IMR-90 (cell line): ENCODE results near the gene GCC2. TPM values are rescaled to one million over a fixed set of nuclear protein-coding genes. Genes with fewer than 3 reads are reported as not detected.

ENCODE experiments used
- ATAC-seq: fragments of 200-7000 bp; cut with Tn5 transposase; 2 replicates; pipeline ENCODE4 v1.9.1; 2020; ENCODE audit warnings: low read depth, mild to moderate bottlenecking, moderate library complexity
- BruUV-seq: library from RNA; stranded (reverse); fragments of 400-500 nt; replicated peaks from 2 replicates; lab custom pipeline; 2021; lab: Mats Ljungman, UMichigan
- CTCF ChIA-PET: fragments of 300-600 bp; formaldehyde crosslinking; extraction: SDS; loops from one replicate; lab custom pipeline; 2021; ENCODE audit warnings: antibody characterized with exemption; lab: Yijun Ruan, JAX
- POLR2A ChIA-PET: fragments of 300-600 bp; sonication (Branson Sonifier 250); formaldehyde crosslinking; loops from one replicate; lab custom pipeline; 2022; ENCODE audit warnings: antibody characterized with exemption; ENCODE audit not compliant: unreplicated experiment; lab: Charles Lee
- DNase-seq: peaks from one replicate; pipeline ENCODE4 v3.0.0; 2013
- H2AFZ ChIP-seq: replicated peaks from 2 replicates; pipeline ENCODE3; 2013; ENCODE audit warnings: low read length, mild to moderate bottlenecking; ENCODE audit not compliant: poor library complexity
- H2AK5ac ChIP-seq: 2 replicates; pipeline ENCODE4 v1.6.1; 2013; ENCODE audit warnings: low read depth, low read length, inconsistent platforms
- H2AK9ac ChIP-seq: replicated peaks from 2 replicates; pipeline ENCODE3; 2013; ENCODE audit warnings: mild to moderate bottlenecking, low read depth, low read length, moderate library complexity; ENCODE audit not compliant: poor library complexity
- H2BK120ac ChIP-seq: 2 replicates; pipeline ENCODE4 v1.6.1; 2013; ENCODE audit warnings: low read depth, low read length, inconsistent platforms
- H2BK15ac ChIP-seq: 3 replicates; pipeline ENCODE4 v1.6.1; 2013; ENCODE audit warnings: low read depth, low read length, inconsistent platforms
- H2BK20ac ChIP-seq: 2 replicates; pipeline ENCODE4 v1.6.1; 2013; ENCODE audit warnings: low read depth, mild to moderate bottlenecking, inconsistent platforms, low read length, moderate library complexity
- H2BK5ac ChIP-seq: 2 replicates; pipeline ENCODE4 v1.6.1; 2013; ENCODE audit warnings: mild to moderate bottlenecking, low read depth, low read length, inconsistent platforms; ENCODE audit not compliant: poor library complexity, severe bottlenecking
- H3K14ac ChIP-seq: replicated peaks from 2 replicates; pipeline ENCODE4 v1.6.1; 2013; ENCODE audit warnings: low read depth, low read length, inconsistent platforms
- H3K18ac ChIP-seq: 2 replicates; pipeline ENCODE4 v1.6.1; 2013; ENCODE audit warnings: low read depth, low read length, control low read depth
- H3K23ac ChIP-seq: 2 replicates; pipeline ENCODE4 v1.6.1; 2013; ENCODE audit warnings: low read depth, low read length, inconsistent platforms
- H3K27ac ChIP-seq: 2 replicates; pipeline ENCODE4 v1.5.1; 2013; ENCODE audit warnings: mild to moderate bottlenecking, control low read depth, low read length; ENCODE audit not compliant: insufficient read depth
- H3K27me3 ChIP-seq: 2 replicates; pipeline ENCODE4 v1.6.1; 2013; ENCODE audit warnings: low read length; ENCODE audit not compliant: control insufficient read depth, insufficient read depth
- H3K36me3 ChIP-seq: 2 replicates; pipeline ENCODE4 v1.6.1; 2013; ENCODE audit warnings: low read length, mixed read lengths; ENCODE audit not compliant: control insufficient read depth, insufficient read depth
- H3K4ac ChIP-seq: 2 replicates; pipeline ENCODE4 v1.6.1; 2013; ENCODE audit warnings: low read depth, low read length, inconsistent platforms
- H3K4me1 ChIP-seq: 2 replicates; pipeline ENCODE4 v1.6.1; 2013; ENCODE audit warnings: low read length, mixed read lengths; ENCODE audit not compliant: control insufficient read depth, insufficient read depth
- H3K4me2 ChIP-seq: 2 replicates; pipeline ENCODE4 v1.6.1; 2013; ENCODE audit warnings: low read depth, mild to moderate bottlenecking, control low read depth, low read length, moderate library complexity
- H3K4me3 ChIP-seq: 2 replicates; pipeline ENCODE4 v1.5.1; 2013; ENCODE audit warnings: low read depth, mild to moderate bottlenecking, control low read depth, low read length, moderate library complexity; ENCODE audit not compliant: insufficient read depth
- H3K56ac ChIP-seq: 2 replicates; pipeline ENCODE4 v1.6.1; 2013; ENCODE audit warnings: low read length, inconsistent platforms; ENCODE audit not compliant: insufficient read depth; ENCODE audit errors: extremely low read depth
- H3K79me1 ChIP-seq, 2 experiments: 2 replicates each; pipeline ENCODE4 v1.6.1; 2013; ENCODE audit warnings: low read length in 2 of 2, inconsistent platforms in 1 of 2, low read depth in 1 of 2
- H3K9ac ChIP-seq: 2 replicates; pipeline ENCODE4 v1.6.1; 2013; ENCODE audit warnings: low read depth, low read length, control low read depth
- H3K9me1 ChIP-seq: 2 replicates; pipeline ENCODE4 v1.6.1; 2013; ENCODE audit warnings: low read length, inconsistent platforms; ENCODE audit not compliant: insufficient read depth
- H3K9me3 ChIP-seq: 2 replicates; pipeline ENCODE4 v1.6.1; 2013; ENCODE audit warnings: low read length; ENCODE audit not compliant: control insufficient read depth, insufficient read depth
- H4K20me1 ChIP-seq: 2 replicates; pipeline ENCODE4 v1.6.1; 2013; ENCODE audit warnings: low read length, inconsistent platforms; ENCODE audit not compliant: insufficient read depth
- H4K5ac ChIP-seq: 2 replicates; pipeline ENCODE4 v1.6.1; 2013; ENCODE audit warnings: mild to moderate bottlenecking, low read depth, low read length, control low read depth
- H4K8ac ChIP-seq, 2 experiments: 2 replicates each; pipeline ENCODE4 v1.6.1; 2013; ENCODE audit warnings: low read depth in 2 of 2, low read length in 2 of 2, control low read depth in 1 of 2, inconsistent platforms in 1 of 2
- H4K91ac ChIP-seq: 2 replicates; pipeline ENCODE4 v1.6.1; 2013; ENCODE audit warnings: low read depth, low read length, inconsistent platforms; ENCODE audit not compliant: insufficient read depth
- BHLHE40 ChIP-seq: fragments of 150-350 bp; IDR thresholded peaks from 2 replicates; pipeline ENCODE4 v1.6.1; 2016; ENCODE audit warnings: mild to moderate bottlenecking, low read depth, low read length
- CEBPB ChIP-seq: IDR thresholded peaks from 2 replicates; pipeline ENCODE4 v1.6.1; 2012; ENCODE audit warnings: low read depth, low read length, improper control_type of control experiment
- CHD1 ChIP-seq: IDR thresholded peaks from 2 replicates; pipeline ENCODE4 v1.6.1; 2012; ENCODE audit warnings: low read depth, low read length, improper control_type of control experiment
- CTCF ChIP-seq: conservative IDR thresholded peaks from 2 replicates; pipeline ENCODE4 v1.5.1; 2012; ENCODE audit warnings: mild to moderate bottlenecking, low read depth, low read length, improper control_type of control experiment
- ELK1 ChIP-seq: fragments of 150-350 bp; IDR thresholded peaks from 2 replicates; pipeline ENCODE4 v1.6.1; 2016; ENCODE audit warnings: low read depth, mild to moderate bottlenecking, low read length, moderate library complexity, borderline replicate concordance
- FOS ChIP-seq: fragments of 150-350 bp; IDR thresholded peaks from 2 replicates; pipeline ENCODE4 v1.6.1; 2016; ENCODE audit warnings: low read depth, low read length
- MAFK ChIP-seq: IDR thresholded peaks from 2 replicates; pipeline ENCODE4 v1.6.1; 2012; ENCODE audit warnings: low read depth, low read length, improper control_type of control experiment
- MAZ ChIP-seq: IDR thresholded peaks from 2 replicates; pipeline ENCODE4 v1.6.1; 2012; ENCODE audit warnings: low read depth, mild to moderate bottlenecking, low read length, improper control_type of control experiment, moderate library complexity, borderline replicate concordance
- MXI1 ChIP-seq: IDR thresholded peaks from 2 replicates; pipeline ENCODE4 v1.6.1; 2012; ENCODE audit warnings: low read depth, mild to moderate bottlenecking, low read length, moderate library complexity, borderline replicate concordance
- NFE2L2 ChIP-seq: fragments of 150-350 bp; IDR thresholded peaks from 2 replicates; pipeline ENCODE4 v1.6.1; 2016; ENCODE audit warnings: low read depth, mild to moderate bottlenecking, low read length
- RAD21 ChIP-seq: IDR thresholded peaks from 2 replicates; pipeline ENCODE4 v1.6.1; 2012; ENCODE audit warnings: low read length, improper control_type of control experiment
- RCOR1 ChIP-seq: IDR thresholded peaks from 2 replicates; pipeline ENCODE4 v1.6.1; 2012; ENCODE audit warnings: mild to moderate bottlenecking, low read length, improper control_type of control experiment; ENCODE audit not compliant: insufficient replicate concordance
- RFX5 ChIP-seq: IDR thresholded peaks from 2 replicates; pipeline ENCODE4 v1.8.0; 2012; ENCODE audit warnings: low read depth, mild to moderate bottlenecking, low read length, moderate library complexity
- SMC3 ChIP-seq: fragments of 150-350 bp; IDR thresholded peaks from 2 replicates; pipeline ENCODE4 v1.6.1; 2016; ENCODE audit warnings: low read depth, mild to moderate bottlenecking, antibody characterized with exemption, low read length, moderate library complexity
- WGBS, 2 experiments: methylation state at CpG; one replicate each; pipeline versions ENCODE4 v1.1.5 to v1.1.7; 2013; ENCODE audit warnings: missing lambda C conversion rate in 2 of 2; ENCODE audit not compliant: insufficient read length in 1 of 2; ENCODE audit errors: extremely low coverage in 2 of 2; 5-methylcytosine and 5-hydroxymethylcytosine counted together
- dilution Hi-C: fragments of 300-500 bp; cut with HindIII; formaldehyde crosslinking; loops from one replicate; pipeline ENCODE4 v1.14.3; 2018; ENCODE audit warnings: low sequenced_read_pairs; ENCODE audit not compliant: unreplicated experiment
- in situ Hi-C: fragments of 300-500 bp; cut with MboI; formaldehyde crosslinking; loops from 3 replicates; pipeline ENCODE4 v1.14.3; 2019; ENCODE audit warnings: low sequenced_read_pairs, inconsistent platforms, mixed read lengths
- intact Hi-C: fragments of 100-400 bp; cut with micrococcal nuclease; formaldehyde crosslinking; loops from 2 replicates; pipeline ENCODE4 v1.10.0; 2022
- polyA plus RNA-seq, 3 experiments: library from polyadenylated mRNA; depleted of rRNA; stranded (reverse); fragments of >200 nt; gene quantifications; 2 replicates each; pipeline ENCODE4 v1.2.3, GENCODE V29; 2012; ENCODE audit warnings: low replicate concordance in 1 of 3
- total RNA-seq: library from RNA; depleted of rRNA; stranded (reverse); fragments of >200 nt; gene quantifications from 2 replicates; pipeline ENCODE4 v1.2.3, GENCODE V29; 2012
- TF ChIP-seq, protein P1 (sequence below): fragments of 150-350 bp; IDR thresholded peaks from 2 replicates; pipeline ENCODE4 v1.6.1; 2017; ENCODE audit warnings: mild to moderate bottlenecking, antibody characterized with exemption, low read length, low read depth

GCC2 gene
- total and polyA plus RNA-seq, 2 of the 4 experiments (the other 2 are of a cell fraction): 6.4 to 8.6 TPM

DNA sequence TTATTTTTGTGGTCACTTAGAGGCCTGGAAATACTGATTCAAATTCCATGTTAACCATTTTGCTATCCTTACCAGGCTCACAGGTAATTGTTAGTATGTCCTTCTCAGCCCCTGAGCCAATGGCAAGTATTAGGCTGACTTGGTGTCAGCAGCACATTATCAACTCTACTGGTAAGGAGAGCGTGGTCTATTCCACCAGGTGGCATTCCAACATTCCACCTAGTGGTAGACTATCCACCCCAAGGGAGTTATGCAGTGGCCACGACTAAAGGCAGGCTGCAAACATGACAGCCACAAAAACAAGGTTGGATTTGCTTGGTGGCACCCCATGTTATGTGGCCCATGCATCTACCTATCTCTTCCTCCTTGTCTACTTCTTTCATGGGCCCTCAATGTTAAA is 31.8 kb upstream of the GCC2 start (continued):
- TF ChIP-seq ELK1 (no peak), FOS (no peak), CEBPB (no peak)

DNA sequence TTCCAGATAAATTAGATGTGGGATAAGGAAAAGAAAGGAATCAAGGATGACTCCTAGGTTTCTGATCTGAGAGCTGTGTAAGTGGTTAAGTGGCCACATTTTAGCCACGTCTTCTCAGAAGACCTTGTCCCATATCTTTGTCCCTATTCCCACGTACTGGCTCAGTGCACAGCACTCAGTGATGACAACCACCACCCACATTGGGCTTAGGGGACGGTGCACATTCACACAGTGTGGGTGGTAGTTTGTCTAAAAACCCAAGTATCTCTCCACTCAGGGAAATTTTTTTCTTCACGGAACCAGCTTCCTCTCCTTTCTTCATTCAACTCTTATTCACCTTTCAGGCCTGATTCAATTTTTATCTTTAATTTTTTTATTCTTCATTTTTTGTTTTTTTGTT is 30.6 kb upstream of the GCC2 start:
- DNase-seq: no peak
- Histone ChIP-seq H2BK15ac (no peak overlapping the region), H2BK5ac (no peak overlapping the region), H3K23ac (no peak overlapping the region), H2BK20ac (0 out of 2 replicates have a peak overlapping the region, but pooled peaks have one; percentile 29), H3K36me3 (no peaks in the 10 kb centered on the region), H4K91ac (no peak overlapping the region), H2AK9ac (no peak overlapping the region), H3K18ac (no peak overlapping the region), H4K8ac (no peak overlapping the region), H3K14ac (no peak overlapping the region), H3K4me1 (peaks cover 2% of the 10 kb centered on the region; the same call in 1 of the 2 replicates), H3K27me3 (no peaks in the 10 kb centered on the region), H2BK120ac (no peak overlapping the region), H2AFZ (no peak overlapping the region), H3K9ac (no peak overlapping the region), H4K5ac (no peak overlapping the region), H3K56ac (no peak overlapping the region), H3K79me1 (0 out of 4 replicates have a peak, but pooled peaks cover 0 to 2% of the 10 kb centered on the region in 2 experiments), H3K4me3 (no peak overlapping the region), H3K4ac (no peak overlapping the region), H3K27ac (no peak overlapping the region), H3K9me3 (no peaks in the 10 kb centered on the region), H4K20me1 (no peaks in the 10 kb centered on the region), H3K4me2 (no peak overlapping the region), H3K9me1 (peaks cover 5% of the 10 kb centered on the region), H2AK5ac (no peak overlapping the region)
- BruUV-seq: no TSS peak
- CTCF ChIA-PET: no interaction called here
- in situ Hi-C loops (no loop called here), intact Hi-C loops (no loop called here), dilution Hi-C loops (no loop called here)
- WGBS, 2 experiments: no CpG with 5 or more reads among the region's 4 CpGs
- POLR2A ChIA-PET: no interaction called here
- ATAC-seq: no peak
- TF ChIP-seq SMC3: no peak
- no peak for TF ChIP-seq MAZ
- TF ChIP-seq FOS: no peak
- TF ChIP-seq MXI1: no peak
- TF ChIP-seq, protein P1, sequence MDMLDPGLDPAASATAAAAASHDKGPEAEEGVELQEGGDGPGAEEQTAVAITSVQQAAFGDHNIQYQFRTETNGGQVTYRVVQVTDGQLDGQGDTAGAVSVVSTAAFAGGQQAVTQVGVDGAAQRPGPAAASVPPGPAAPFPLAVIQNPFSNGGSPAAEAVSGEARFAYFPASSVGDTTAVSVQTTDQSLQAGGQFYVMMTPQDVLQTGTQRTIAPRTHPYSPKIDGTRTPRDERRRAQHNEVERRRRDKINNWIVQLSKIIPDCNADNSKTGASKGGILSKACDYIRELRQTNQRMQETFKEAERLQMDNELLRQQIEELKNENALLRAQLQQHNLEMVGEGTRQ: no peak
- no peak for TF ChIP-seq CTCF
- no peak for TF ChIP-seq BHLHE40
- TF ChIP-seq CHD1: no peak
- no peak for TF ChIP-seq NFE2L2
- TF ChIP-seq RFX5: no peak
- TF ChIP-seq RCOR1: no peak
- no peak for TF ChIP-seq RAD21
- no peak for TF ChIP-seq MAFK
